H1 (cell line): ENCODE results near the gene CRYBG3. TPM values are rescaled to one million over a fixed set of nuclear protein-coding genes. Genes with fewer than 3 reads are reported as not detected.
A peak's percentile ranks its signal among the peaks of the same experiment; 100 is the strongest.

Experiments used
- CTCF ChIA-PET: fragments of 300-600 bp; sonication (Branson Sonifier 250); formaldehyde crosslinking; loops from one replicate; lab custom pipeline; 2021; ENCODE audit not compliant: partially characterized antibody; lab: Charles Lee
- POLR2A ChIA-PET: fragments of 300-600 bp; sonication (Branson Sonifier 250); formaldehyde crosslinking; loops from one replicate; lab custom pipeline; 2021; ENCODE audit warnings: inconsistent platforms; ENCODE audit not compliant: partially characterized antibody; lab: Charles Lee
- DNase-seq, 2 experiments: peaks; one replicate each; pipeline versions ENCODE4 v3.0.0 to v3.0.0-alpha.2; 2010 to 2022; ENCODE audit warnings: low spot score in 2 of 2, low read depth in 1 of 2, mixed read lengths in 1 of 2
- FAIRE-seq: peaks from 2 replicates; lab custom pipeline; 2011; peaks lifted over from hg19 to GRCh38; lab: Jason Lieb, UNC
- H2AFZ ChIP-seq: 2 replicates; pipeline ENCODE4 v1.8.1; 2012; ENCODE audit warnings: low read length, inconsistent platforms
- H2AK5ac ChIP-seq: 2 replicates; pipeline ENCODE4 v1.6.1; 2013; ENCODE audit warnings: low read depth, low read length
- H2BK120ac ChIP-seq: replicated peaks from 2 replicates; pipeline ENCODE3; 2013; ENCODE audit warnings: low read depth, low read length, inconsistent platforms
- H2BK12ac ChIP-seq: 2 replicates; pipeline ENCODE4 v1.6.1; 2013; ENCODE audit warnings: low read depth, low read length
- H2BK15ac ChIP-seq: 2 replicates; pipeline ENCODE4 v1.6.1; 2013; ENCODE audit warnings: low read length
- H2BK20ac ChIP-seq: 2 replicates; pipeline ENCODE4 v1.6.1; 2013; ENCODE audit warnings: low read length
- H2BK5ac ChIP-seq: 2 replicates; pipeline ENCODE4 v1.6.1; 2013; ENCODE audit warnings: low read depth, low read length
- H3K14ac ChIP-seq: 2 replicates; pipeline ENCODE4 v1.6.1; 2013; ENCODE audit warnings: inconsistent platforms; ENCODE audit not compliant: insufficient read length
- H3K18ac ChIP-seq: 2 replicates; pipeline ENCODE4 v1.6.1; 2013; ENCODE audit warnings: low read length; ENCODE audit errors: extremely low read depth
- H3K23ac ChIP-seq: 2 replicates; pipeline ENCODE4 v1.6.1; 2013; ENCODE audit warnings: inconsistent platforms; ENCODE audit not compliant: insufficient read length
- H3K23me2 ChIP-seq: 2 replicates; pipeline ENCODE4 v1.6.1; 2013; ENCODE audit warnings: low read depth, low read length
- H3K27ac ChIP-seq: 2 replicates; pipeline ENCODE4 v1.6.1; 2011; ENCODE audit warnings: low read depth, low read length, inconsistent platforms
- H3K27me3 ChIP-seq, 4 experiments: replicated peaks in 1 of 4; 1 replicate in 1 of 4; 2 replicates in 3 of 4; pipeline versions ENCODE4 v1.6.1 to v1.8.1; 2011 to 2013; ENCODE audit warnings: low read length in 3 of 4, mild to moderate bottlenecking in 3 of 4, inconsistent platforms in 2 of 4, mixed read lengths in 2 of 4, moderate library complexity in 1 of 4; ENCODE audit not compliant: control insufficient read depth in 3 of 4, insufficient read depth in 3 of 4; ENCODE audit errors: extremely low read depth in 1 of 4
- H3K36me3 ChIP-seq, 4 experiments: 2 replicates each; pipeline versions ENCODE4 v1.6.1 to v1.8.1; 2011 to 2013; ENCODE audit warnings: mild to moderate bottlenecking in 4 of 4, low read length in 3 of 4, moderate library complexity in 2 of 4, control low read depth in 1 of 4, inconsistent platforms in 1 of 4; ENCODE audit not compliant: insufficient read depth in 4 of 4, control insufficient read depth in 2 of 4
- H3K4ac ChIP-seq: replicated peaks from 2 replicates; pipeline ENCODE3; 2013; ENCODE audit warnings: low read length, low read depth, mixed read lengths, inconsistent platforms; ENCODE audit not compliant: insufficient read length
- H3K4me1 ChIP-seq, 4 experiments: replicated peaks in 1 of 4; 1 replicate in 1 of 4; 2 replicates in 3 of 4; pipeline versions ENCODE4 v1.6.1 to v1.8.1; 2011 to 2013; ENCODE audit warnings: low read length in 3 of 4, inconsistent platforms in 2 of 4, mixed read lengths in 1 of 4; ENCODE audit not compliant: insufficient read depth in 4 of 4, control insufficient read depth in 3 of 4
- H3K4me2 ChIP-seq, 2 experiments: 2 replicates each; pipeline versions ENCODE4 v1.6.1 to v1.8.1; 2011 to 2013; ENCODE audit warnings: low read depth in 2 of 2, low read length in 2 of 2, control low read depth in 1 of 2, inconsistent platforms in 1 of 2, mild to moderate bottlenecking in 1 of 2; ENCODE audit not compliant: insufficient read depth in 1 of 2
- H3K4me3 ChIP-seq, 4 experiments: fragments of 200-600, 300-600 bp in 1 of 4; sonication (generic), shearing (Covaris generic), sonication (Bioruptor Twin) in 1 of 4; 2 replicates each; pipeline versions ENCODE4 v1.5.1 to v1.8.1; 2011 to 2016; ENCODE audit warnings: low read length in 4 of 4, low read depth in 3 of 4, control low read depth in 2 of 4, inconsistent platforms in 2 of 4, mild to moderate bottlenecking in 2 of 4, mixed read lengths in 1 of 4, moderate library complexity in 1 of 4; ENCODE audit not compliant: insufficient read depth in 2 of 4; ENCODE audit errors: extremely low read depth in 1 of 4
- H3K56ac ChIP-seq: replicated peaks from 2 replicates; pipeline ENCODE3; 2013; ENCODE audit warnings: low read depth, mild to moderate bottlenecking, mixed read lengths, low read length, inconsistent platforms; ENCODE audit not compliant: insufficient read length
- H3K79me1 ChIP-seq: 2 replicates; pipeline ENCODE4 v1.6.1; 2013; ENCODE audit warnings: low read depth, low read length, control low read depth
- H3K79me2 ChIP-seq, 2 experiments: 2 replicates each; pipeline versions ENCODE4 v1.6.1 to v1.8.1; 2012 to 2013; ENCODE audit warnings: low read length in 2 of 2, mild to moderate bottlenecking in 2 of 2, inconsistent platforms in 1 of 2; ENCODE audit not compliant: insufficient read depth in 2 of 2, control insufficient read depth in 1 of 2
- H3K9ac ChIP-seq, 4 experiments: replicated peaks in 1 of 4; 1 replicate in 1 of 4; 2 replicates in 3 of 4; pipeline versions ENCODE4 v1.6.1 to v1.8.1; 2011 to 2013; ENCODE audit warnings: low read depth in 3 of 4, low read length in 3 of 4, control low read depth in 2 of 4, mild to moderate bottlenecking in 2 of 4, moderate library complexity in 2 of 4, inconsistent platforms in 1 of 4; ENCODE audit errors: extremely low read depth in 1 of 4
- H3K9me3 ChIP-seq, 2 experiments: 2 replicates each; pipeline versions ENCODE4 v1.6.1 to v1.8.1; 2012 to 2013; ENCODE audit warnings: mild to moderate bottlenecking in 2 of 2, moderate library complexity in 2 of 2, control low read depth in 1 of 2, inconsistent platforms in 1 of 2, low read depth in 1 of 2, low read length in 1 of 2, mixed read lengths in 1 of 2; ENCODE audit not compliant: insufficient read depth in 2 of 2
- H4K20me1 ChIP-seq, 2 experiments: replicated peaks in 1 of 2; 2 replicates each; pipeline versions ENCODE3 to v1.8.1; 2011 to 2013; ENCODE audit warnings: inconsistent platforms in 2 of 2, low read length in 2 of 2, mild to moderate bottlenecking in 1 of 2; ENCODE audit not compliant: insufficient read depth in 2 of 2, control insufficient read depth in 1 of 2
- H4K5ac ChIP-seq: 2 replicates; pipeline ENCODE4 v1.6.1; 2013; ENCODE audit warnings: low read length, low read depth, mixed read lengths, inconsistent platforms; ENCODE audit not compliant: insufficient read length
- H4K8ac ChIP-seq: 2 replicates; pipeline ENCODE4 v1.8.0; 2013; ENCODE audit warnings: mild to moderate bottlenecking, moderate library complexity, low read length, inconsistent platforms; ENCODE audit not compliant: insufficient read depth; ENCODE audit errors: extremely low read depth
- H4K91ac ChIP-seq: replicated peaks from 2 replicates; pipeline ENCODE3; 2013; ENCODE audit warnings: low read length, mixed read lengths, inconsistent platforms; ENCODE audit not compliant: insufficient read length
- CEBPB ChIP-seq: IDR thresholded peaks from 2 replicates; pipeline ENCODE4 v1.6.1; 2012; ENCODE audit warnings: low read depth, low read length
- WGBS, 2 experiments: shearing (Covaris generic) in 1 of 2; methylation state at CpG; one replicate each; pipeline versions ENCODE4 v1.1.6 to v1.1.7; 2013 to 2015; ENCODE audit warnings: low lambda C conversion rate in 2 of 2, mixed read lengths in 2 of 2, inconsistent platforms in 1 of 2, low coverage in 1 of 2, missing lambda C conversion rate in 1 of 2; ENCODE audit not compliant: insufficient replicate concordance in 2 of 2, insufficient coverage in 1 of 2, insufficient read length in 1 of 2; ENCODE audit errors: extremely low coverage in 1 of 2, missing lambda C conversion rate in 1 of 2; 5-methylcytosine and 5-hydroxymethylcytosine counted together
- polyA plus RNA-seq, 7 experiments: library from polyadenylated mRNA; depleted of rRNA in 3 of 7; stranded (reverse) in 5 of 7; unstranded in 2 of 7; fragments of >200 nt in 5 of 7; fragments of 200-250 nt in 2 of 7; gene quantifications; 1 replicate in 5 of 7; 2 replicates in 1 of 7; 4 replicates in 1 of 7; pipeline versions ENCODE4 v1.2.1 to v1.2.3, GENCODE V29; 2011 to 2013; ENCODE audit warnings: missing spikeins in 2 of 7, mixed read lengths in 2 of 7
- total RNA-seq: library from RNA; stranded (reverse); fragmentation: NEBNext Ultra II Directional; extraction: Animal tissue kit (Norgen Biotek cat#: 25700); gene quantifications from 2 replicates; pipeline ENCODE4 v1.2.1, GENCODE V29; 2021

The CRYBG3 gene
- total and polyA plus RNA-seq, 2 of the 8 experiments (the other 6 are each of a cell fraction or from before 2014, with no cell fraction given), result 2.1 to 8.0 TPM

GRCh38 chr3:97972976-97973375 is 151.2 kb downstream of the CRYBG3 start:
- Histone ChIP-seq H4K91ac (no peak overlapping the region), H4K5ac (no peak overlapping the region), H3K36me3 (no peaks in the 10 kb centered on the region), H2BK5ac (no peak overlapping the region), H3K56ac (no peak overlapping the region), H3K23me2 (peaks cover 4% of the 10 kb centered on the region; the same call in 1 of the 2 replicates), H3K79me2 (no peaks in the 10 kb centered on the region), H3K27ac (no peak overlapping the region), H3K4me2 (peak overlapping the region in 1 of 2 experiments; percentile 72; a peak in 1 of 4 replicates), H3K4ac (no peak overlapping the region), H2BK15ac (no peak overlapping the region), H3K23ac (no peak overlapping the region), H2AK5ac (no peak overlapping the region), H3K4me3 (no peak overlapping the region), H3K79me1 (no peaks in the 10 kb centered on the region), H3K27me3 (no peaks in the 10 kb centered on the region), H2BK20ac (no peak overlapping the region), H2BK120ac (no peak overlapping the region), H3K18ac (no peak overlapping the region), H4K8ac (no peak overlapping the region), H3K9ac (no peak overlapping the region), H3K9me3 (no peaks in the 10 kb centered on the region), H4K20me1 (no peaks in the 10 kb centered on the region), H2BK12ac (no peak overlapping the region), H2AFZ (no peak overlapping the region), H3K14ac (no peak overlapping the region), H3K4me1 (0 out of 7 replicates have a peak, but pooled peaks cover 0 to 2% (median 0%) of the 10 kb centered on the region in 4 experiments)
- WGBS, 2 experiments, result 95% methylated on average over 9 of the region's 9 CpGs; no CpG with 5 or more reads in 1 of the 2 experiments
- CTCF ChIA-PET, result no interaction called here
- POLR2A ChIA-PET, result no interaction called here
- no peak for FAIRE-seq
- no peak for DNase-seq
- TF ChIP-seq CEBPB, result no peak
